NT2/D1 (cell line): ENCODE measurements around the gene ARID2.

Experiments
- DNase-seq: peaks from one replicate; pipeline ENCODE4 v3.0.0-alpha.2; 2011; ENCODE audit warnings: low read depth, low spot score
- H3K27me3 ChIP-seq: 2 replicates; pipeline ENCODE4 v1.6.0; 2011; ENCODE audit warnings: mild to moderate bottlenecking; ENCODE audit not compliant: insufficient read length, insufficient read depth
- H3K36me3 ChIP-seq: 2 replicates; pipeline ENCODE4 v1.6.1; 2011; ENCODE audit warnings: mild to moderate bottlenecking, low read length, mixed read lengths; ENCODE audit not compliant: insufficient read depth, insufficient read length
- H3K4me1 ChIP-seq: 2 replicates; pipeline ENCODE4 v1.5.1; 2011; ENCODE audit not compliant: insufficient read depth, insufficient read length
- H3K4me3 ChIP-seq: 2 replicates; pipeline ENCODE4 v1.5.1; 2011; ENCODE audit warnings: low read depth; ENCODE audit not compliant: insufficient read length
- H3K9ac ChIP-seq: 2 replicates; pipeline ENCODE4 v1.6.0; 2011; ENCODE audit warnings: low read depth; ENCODE audit not compliant: insufficient read length
- H3K9me3 ChIP-seq: 2 replicates; pipeline ENCODE4 v1.5.1; 2011; ENCODE audit warnings: mild to moderate bottlenecking, low read length; ENCODE audit not compliant: insufficient read depth
- SUZ12 ChIP-seq: IDR thresholded peaks from 2 replicates; pipeline ENCODE4 v1.6.1; 2011; ENCODE audit not compliant: insufficient read length, insufficient read depth; ENCODE audit errors: extremely low read depth
- YY1 ChIP-seq: IDR thresholded peaks from 2 replicates; pipeline ENCODE4 v1.6.1; 2011; ENCODE audit not compliant: insufficient read length, insufficient read depth
- ZNF274 ChIP-seq: IDR thresholded peaks from 2 replicates; pipeline ENCODE4 v1.6.1; 2011; ENCODE audit warnings: mild to moderate bottlenecking, low read depth, low read length

ARID2 gene

GRCh38 chr12:45727980-45728629 is 1.4 kb upstream of the ARID2 start:
- H3K27me3 ChIP-seq, result no peaks in the 10 kb centered on the region
- H3K4me3 ChIP-seq, result peak overlapping the region; percentile 66
- H3K36me3 ChIP-seq, result peaks cover 14% of the 10 kb centered on the region
- TF ChIP-seq ZNF274 (no peak), SUZ12 (no peak), YY1 (no peak)
- H3K4me1 ChIP-seq, result no peaks in the 10 kb centered on the region
- DNase-seq, result no peak
- peak overlapping the region; percentile 82 for H3K9ac ChIP-seq
- no peaks in the 10 kb centered on the region for H3K9me3 ChIP-seq

GRCh38 chr12:45728630-45729232 is 775 bp upstream of the ARID2 start:
- Histone ChIP-seq H3K9me3 (no peaks in the 10 kb centered on the region), H3K9ac (peak overlapping the region; percentile 90), H3K4me1 (no peaks in the 10 kb centered on the region), H3K27me3 (no peaks in the 10 kb centered on the region), H3K4me3 (peak overlapping the region; percentile 66), H3K36me3 (peaks cover 14% of the 10 kb centered on the region)
- TF ChIP-seq SUZ12 (no peak), YY1 (no peak), ZNF274 (no peak)
- DNase-seq, result peak; percentile 95

GRCh38 chr12:45730084-45730347 is 510 bp downstream of the ARID2 start:
- H3K4me1 ChIP-seq, result no peaks in the 10 kb centered on the region
- H3K36me3 ChIP-seq, result peaks cover 13% of the 10 kb centered on the region
- H3K9ac ChIP-seq, result peak overlapping the region; percentile 89
- H3K4me3 ChIP-seq, result peak overlapping the region; percentile 75
- no peaks in the 10 kb centered on the region for H3K9me3 ChIP-seq
- TF ChIP-seq ZNF274 (no peak), YY1 (no peak), SUZ12 (no peak)
- H3K27me3 ChIP-seq, result no peaks in the 10 kb centered on the region
- no peak for DNase-seq

GRCh38 chr12:45730348-45731189 is 1.1 kb downstream of the ARID2 start:
- no peak for TF ChIP-seq SUZ12
- no peak for TF ChIP-seq YY1
- no peak for TF ChIP-seq ZNF274
- Histone ChIP-seq H3K9me3 (no peaks in the 10 kb centered on the region), H3K36me3 (peaks cover 19% of the 10 kb centered on the region), H3K27me3 (no peaks in the 10 kb centered on the region), H3K4me3 (peak overlapping the region; percentile 75), H3K4me1 (no peaks in the 10 kb centered on the region), H3K9ac (peak overlapping the region; percentile 89)
- DNase-seq, result no peak

GRCh38 chr12:45731190-45731775 is 1.8 kb downstream of the ARID2 start:
- Histone ChIP-seq H3K9ac (peak overlapping the region; percentile 63), H3K9me3 (no peaks in the 10 kb centered on the region), H3K27me3 (no peaks in the 10 kb centered on the region), H3K4me3 (peak overlapping the region; percentile 75), H3K36me3 (peaks cover 22% of the 10 kb centered on the region), H3K4me1 (no peaks in the 10 kb centered on the region)
- DNase-seq, result no peak
- TF ChIP-seq ZNF274, result no peak
- TF ChIP-seq YY1, result no peak
- no peak for TF ChIP-seq SUZ12

GRCh38 chr12:45732250-45732649 is 2.7 kb downstream of the ARID2 start:
- H3K36me3 ChIP-seq, result peaks cover 22% of the 10 kb centered on the region

GRCh38 chr12:45732936-45733335 is 3.4 kb downstream of the ARID2 start:
- peaks cover 26% of the 10 kb centered on the region for H3K36me3 ChIP-seq
- no peaks in the 10 kb centered on the region for H3K9me3 ChIP-seq
- no peaks in the 10 kb centered on the region for H3K4me1 ChIP-seq
- H3K27me3 ChIP-seq, result no peaks in the 10 kb centered on the region
- DNase-seq, result no peak
- TF ChIP-seq YY1 (no peak), ZNF274 (no peak), SUZ12 (no peak)
- H3K4me3 ChIP-seq, result no peak overlapping the region
- no peak overlapping the region for H3K9ac ChIP-seq

More at GRCh38 chr12:45732250-45732649, 2.7 kb downstream of the ARID2 start:
- DNase-seq, result no peak
- Histone ChIP-seq H3K9ac (no peak overlapping the region), H3K4me3 (no peak overlapping the region), H3K9me3 (no peaks in the 10 kb centered on the region), H3K27me3 (no peaks in the 10 kb centered on the region), H3K4me1 (no peaks in the 10 kb centered on the region)
- TF ChIP-seq ZNF274, result no peak
- TF ChIP-seq YY1, result no peak
- no peak for TF ChIP-seq SUZ12
